ENCODE results near the gene NFATC2.
"Not testable (repeated sequence)": the region's sequence is repeated elsewhere in the genome, so short reads cannot be mapped to it uniquely, and the experiment has no call there.

Gene NFATC2

DNA sequence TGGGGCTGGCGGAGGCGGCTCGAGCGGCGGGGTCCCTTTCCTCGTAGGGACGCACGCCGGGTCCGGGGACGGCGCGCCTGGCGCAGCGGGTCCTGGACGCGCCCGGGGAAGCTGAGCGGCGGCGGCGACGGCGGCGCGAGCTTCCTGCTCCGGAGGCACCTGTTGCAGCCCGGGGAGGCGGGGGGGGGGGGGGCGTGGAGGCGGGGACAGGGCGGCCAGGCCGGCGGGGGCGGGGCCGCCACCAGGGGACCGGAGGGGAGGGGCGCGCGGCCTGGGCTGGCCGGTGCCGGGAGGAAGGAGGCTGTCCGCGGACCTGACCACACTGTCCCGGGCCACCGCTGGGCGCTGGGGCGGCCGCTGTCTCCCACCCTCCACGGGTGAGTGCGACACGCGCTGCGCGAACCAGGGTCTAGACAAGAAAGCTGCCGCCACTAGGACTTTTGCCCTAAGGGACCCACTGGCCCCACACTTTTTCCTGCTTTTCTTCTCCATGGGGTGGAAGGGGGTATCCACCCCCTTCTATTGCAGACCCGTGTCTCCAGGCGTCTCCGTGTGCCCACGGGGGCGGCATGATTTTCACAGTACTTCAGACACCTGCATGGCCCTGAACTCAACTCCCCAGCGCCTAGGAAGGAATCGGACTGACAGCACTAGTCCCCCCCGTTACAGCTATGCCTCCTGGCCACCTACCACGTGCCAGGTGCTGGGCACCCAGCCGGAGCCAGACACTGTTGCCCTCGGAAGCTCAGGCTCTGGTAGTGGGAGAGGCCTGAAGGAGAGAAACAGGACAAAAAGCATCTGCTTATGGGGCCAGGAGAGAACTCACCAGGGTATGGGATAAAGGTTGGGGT, at the start of gene NFATC2:
TSS of gene NFATC2 (minus strand) at position 149 of the 851 bp plus-strand sequence. CDS start 220 bp downstream, outside the sequence.
- no peak for DNase-seq

DNA sequence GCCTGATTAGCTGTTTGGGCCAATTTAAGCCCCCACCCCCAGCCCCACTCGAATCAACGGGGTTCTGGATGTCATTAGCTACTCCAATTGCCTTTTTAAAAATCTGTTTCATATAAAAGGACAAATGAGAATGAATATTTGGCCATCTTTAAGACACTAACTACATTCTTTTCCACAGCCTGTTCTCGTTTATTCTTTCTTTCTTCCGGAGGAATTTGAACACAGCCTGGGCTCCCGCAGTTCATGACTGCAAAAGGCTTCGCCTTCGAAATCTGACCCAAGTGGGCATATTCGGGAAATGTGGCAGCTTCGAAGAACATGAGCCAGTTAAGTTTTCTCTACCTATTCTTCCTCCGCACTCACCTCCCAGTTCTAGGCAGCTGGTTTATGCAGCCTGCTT, 49.4 kb upstream of the NFATC2 start:
- no peak for DNase-seq

DNA sequence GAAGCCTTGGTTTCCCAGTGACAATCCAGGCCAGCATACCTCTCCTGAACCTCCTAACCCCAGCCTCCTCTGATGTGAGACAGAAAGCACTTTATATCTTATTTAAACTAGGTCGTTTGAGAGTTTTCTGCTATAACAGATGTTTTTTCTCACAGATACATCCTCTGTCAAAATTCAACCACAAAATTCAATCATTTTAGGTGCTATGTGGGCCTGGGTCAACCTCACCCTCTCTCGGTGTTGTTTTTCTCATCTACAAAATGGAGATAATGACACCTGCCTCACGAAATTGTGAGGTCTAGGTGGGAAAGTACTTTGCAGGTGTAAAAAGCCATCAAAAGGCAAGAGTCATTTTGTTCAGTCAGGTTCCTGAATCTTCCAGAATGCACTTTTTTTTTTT, 46.2 kb upstream of the NFATC2 start:
- no peak for DNase-seq

DNA sequence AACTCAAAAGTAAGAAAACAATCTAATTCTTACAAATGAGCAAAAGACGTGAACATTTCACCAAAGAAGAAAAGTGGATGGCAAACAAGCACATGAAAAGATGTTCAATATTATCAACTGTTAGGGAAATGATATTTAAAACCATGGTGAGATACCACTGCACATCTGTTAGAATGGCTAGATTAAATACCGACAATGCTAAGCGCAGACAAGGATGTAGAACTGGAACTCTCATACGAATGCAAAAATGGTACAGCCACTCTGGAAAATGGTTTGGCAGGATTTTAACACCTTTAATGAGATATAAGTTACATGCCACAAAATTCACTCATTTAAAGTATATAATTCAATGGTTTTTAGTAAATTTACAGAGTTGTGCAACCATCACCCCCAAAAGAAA, 44.6 kb upstream of the NFATC2 start:
- no peak for DNase-seq

DNA sequence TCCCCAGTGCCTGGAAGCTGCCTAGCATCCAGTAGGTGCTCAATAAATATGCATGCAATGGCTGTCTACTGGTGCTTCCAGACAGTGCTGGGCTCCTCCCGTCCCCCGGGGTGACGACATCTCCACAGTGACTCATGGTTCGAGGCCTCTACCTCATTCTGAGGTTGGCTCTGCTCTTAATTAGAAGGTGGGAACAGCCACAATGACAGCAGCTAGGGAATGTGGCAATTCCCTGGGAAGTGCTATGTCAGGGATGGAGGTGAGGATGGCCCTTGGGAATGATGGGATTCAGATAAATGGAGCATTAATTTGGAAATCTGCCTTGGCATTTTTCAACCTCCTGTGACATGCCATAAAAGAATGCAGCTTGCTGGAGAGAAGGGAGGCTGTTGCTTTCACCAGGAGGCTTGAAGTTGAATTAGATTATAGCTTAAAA, 43.5 kb upstream of the NFATC2 start:
- DNase-seq = no peak

DNA sequence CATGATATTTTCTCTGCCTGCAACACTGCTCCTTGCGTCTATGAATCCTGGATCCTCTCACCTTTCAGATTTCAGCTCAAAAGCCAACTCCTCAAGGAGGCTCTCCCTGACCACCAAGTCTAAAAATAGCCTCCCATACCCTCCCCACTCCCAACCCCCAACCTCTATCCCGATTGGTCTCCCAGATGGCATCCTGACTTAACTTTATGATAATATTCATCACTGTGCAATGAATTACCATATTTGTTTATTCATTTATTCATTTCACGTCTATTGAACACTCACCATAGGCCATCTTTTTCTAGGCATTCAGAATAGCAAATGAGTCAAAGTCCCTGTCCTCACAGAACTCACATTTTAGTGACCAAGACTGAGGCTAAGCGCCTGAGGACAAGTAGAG, 42.6 kb upstream of the NFATC2 start:
- DNase-seq = no peak

DNA sequence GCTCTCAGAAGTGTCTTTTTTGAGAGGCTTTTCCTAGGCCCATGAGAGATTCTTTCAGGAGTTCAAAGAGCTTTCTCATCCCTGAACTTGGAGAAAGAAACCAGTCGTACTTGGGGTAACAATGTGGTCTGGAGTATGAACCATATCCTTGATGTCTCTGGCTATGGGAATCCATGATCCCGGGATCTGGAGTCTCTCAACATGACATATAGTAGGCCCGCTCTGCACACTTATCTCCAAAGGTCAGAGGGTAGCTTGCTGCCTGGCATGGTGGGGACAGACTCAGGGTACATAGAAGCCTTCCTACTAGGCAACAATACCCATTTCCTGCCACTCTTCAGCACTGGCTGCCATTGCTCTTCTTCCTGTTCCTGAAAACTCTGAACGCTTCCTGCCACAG, 42.2 kb upstream of the NFATC2 start:
- DNase-seq = no peak

DNA sequence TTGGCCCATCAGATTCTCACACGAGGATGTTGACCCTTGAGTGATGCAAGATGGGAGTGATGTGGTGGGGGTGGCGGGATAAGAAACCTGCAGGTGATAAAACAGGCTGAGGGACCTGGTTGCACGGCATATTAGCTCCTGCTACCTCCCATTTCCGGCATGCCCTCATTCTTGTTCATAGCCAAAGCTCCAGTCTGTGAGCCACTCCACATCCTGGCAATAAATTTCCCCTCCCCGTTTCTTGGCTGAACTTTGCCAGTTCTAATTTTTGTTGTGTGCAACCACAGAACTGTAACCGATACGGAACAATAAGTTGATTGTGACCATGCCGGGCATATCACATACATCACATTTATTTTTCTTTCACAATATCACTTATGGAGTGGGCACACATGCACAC, 41.6 kb upstream of the NFATC2 start:
- no peak for DNase-seq

DNA sequence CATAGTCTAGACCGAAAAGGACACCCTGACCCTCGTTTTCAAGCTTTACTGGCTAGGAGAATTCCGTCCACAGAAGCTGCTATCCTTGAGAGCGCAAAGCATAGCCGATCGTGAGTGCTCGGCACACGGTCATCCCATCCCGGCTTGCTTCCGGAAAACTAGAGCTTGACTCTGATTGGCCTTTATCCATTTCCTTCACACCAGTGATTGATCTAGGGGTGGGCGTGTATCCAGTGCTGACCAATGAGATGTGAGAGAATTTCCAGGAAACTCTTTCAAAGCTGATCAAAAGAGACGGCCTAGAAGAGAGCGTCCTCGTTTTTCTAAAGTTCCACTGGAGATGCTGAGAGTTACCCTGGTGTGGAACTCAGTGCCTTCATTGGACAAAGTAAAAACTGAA, 41.0 kb upstream of the NFATC2 start:
- no peak for DNase-seq

DNA sequence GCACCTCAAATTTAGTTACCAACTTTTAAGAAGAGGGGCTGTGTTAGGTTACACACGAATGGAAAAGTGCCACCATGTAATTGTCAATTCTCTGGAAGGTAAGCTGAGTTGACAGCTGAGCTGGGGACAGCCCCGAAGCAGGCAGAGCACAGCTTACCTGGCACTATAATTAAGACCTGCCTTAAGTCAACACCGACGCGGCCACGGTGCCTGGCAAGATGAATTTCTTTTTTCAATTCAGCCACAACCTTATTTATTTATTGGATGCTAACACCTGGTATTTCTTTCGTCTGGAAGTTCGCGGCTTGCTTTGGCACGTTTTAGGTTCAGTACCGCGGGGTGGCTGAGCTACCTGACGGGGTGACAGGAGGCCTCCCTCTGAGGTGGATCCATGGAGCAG, 40.6 kb upstream of the NFATC2 start:
- DNase-seq = no peak

DNA sequence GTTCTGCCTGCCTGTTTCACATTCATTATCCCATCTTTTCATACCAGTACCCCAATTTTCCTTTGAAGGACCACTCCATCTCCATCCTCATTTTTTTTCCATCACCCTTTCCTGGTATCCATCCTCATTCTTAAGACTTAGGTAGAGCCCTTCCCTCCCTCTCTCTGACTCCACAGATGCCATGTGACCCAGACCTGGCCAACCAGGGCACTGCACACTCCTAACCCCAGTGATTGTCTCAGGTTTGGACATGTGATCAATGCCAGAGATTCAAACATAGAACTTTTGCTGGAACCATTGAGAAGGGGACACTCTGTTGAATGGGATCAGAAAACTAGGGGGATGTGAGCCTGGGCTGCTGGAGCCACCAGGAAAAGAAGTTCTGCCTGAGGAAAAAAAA, 39.1 kb upstream of the NFATC2 start:
- DNase-seq = no peak

DNA sequence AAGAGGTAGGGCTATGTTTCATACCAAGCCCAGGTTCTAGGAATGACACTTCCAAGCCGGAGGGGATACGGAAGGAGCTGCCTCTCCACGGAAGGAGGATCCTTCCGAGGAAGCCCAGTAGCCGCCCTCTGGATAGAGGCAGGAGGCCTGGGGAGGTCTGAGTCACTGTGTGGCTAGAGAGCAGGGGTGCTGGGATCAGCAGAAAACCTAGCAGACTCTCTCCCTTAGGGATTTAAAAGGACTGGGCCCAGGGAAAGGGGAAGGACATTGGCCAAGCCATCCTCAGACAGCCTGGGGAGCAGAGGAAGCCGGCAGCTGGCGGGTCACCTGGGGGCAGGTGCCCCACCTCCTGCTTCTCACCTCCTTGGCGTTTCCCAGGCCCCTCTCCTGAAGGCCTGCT, 36.6 kb upstream of the NFATC2 start:
- DNase-seq = no peak

DNA sequence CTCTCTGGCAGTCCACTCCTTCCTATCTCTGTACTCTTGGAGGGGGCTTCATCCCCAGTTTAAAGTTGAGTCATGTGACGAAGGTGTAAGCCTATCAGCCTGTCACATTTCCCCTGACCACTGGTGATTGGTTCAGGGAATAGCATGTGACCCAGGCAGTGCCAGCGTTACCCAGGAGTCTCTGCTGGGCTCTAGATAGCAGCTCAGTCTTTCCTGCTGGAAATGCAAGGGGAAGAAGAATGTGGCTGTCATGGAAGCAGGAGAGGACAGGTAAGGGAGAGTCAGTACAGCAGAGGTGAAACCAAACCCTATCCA, 35.6 kb upstream of the NFATC2 start:
- no peak for DNase-seq

DNA sequence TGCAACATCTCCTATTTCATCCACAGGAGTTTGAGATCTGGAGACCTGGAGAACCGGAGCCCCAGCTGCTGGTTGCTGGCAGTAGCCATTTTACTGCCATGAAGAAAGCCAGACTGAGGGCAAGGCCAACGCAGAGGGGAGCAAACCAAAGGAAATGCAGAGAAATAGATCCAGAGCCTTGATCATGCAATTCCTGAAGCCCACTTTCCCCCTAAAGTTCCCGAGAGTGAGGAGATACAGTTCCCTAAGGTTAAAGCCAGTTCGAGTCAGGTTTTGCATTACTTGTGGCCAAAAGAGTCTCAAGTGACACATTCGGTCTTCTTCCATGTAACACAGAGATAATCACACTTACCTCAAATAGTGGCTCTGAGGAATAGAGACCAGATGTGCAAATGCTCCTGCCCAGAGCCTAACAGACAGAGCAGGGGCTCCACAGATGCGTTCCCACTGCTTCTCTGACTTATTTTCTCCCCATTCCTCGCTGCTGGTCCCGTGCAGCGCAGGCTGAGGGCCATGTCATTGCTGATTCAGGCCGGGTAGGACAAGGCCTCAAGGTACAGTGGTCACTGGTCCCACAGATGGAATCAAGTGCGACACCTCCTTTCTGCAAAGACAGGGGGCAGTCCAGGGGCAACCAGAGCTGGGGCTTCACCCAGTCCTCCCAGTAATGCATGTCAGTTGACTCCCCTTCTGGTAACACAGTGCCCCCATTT, 35.1 kb upstream of the NFATC2 start:
- DNase-seq = no peak

DNA sequence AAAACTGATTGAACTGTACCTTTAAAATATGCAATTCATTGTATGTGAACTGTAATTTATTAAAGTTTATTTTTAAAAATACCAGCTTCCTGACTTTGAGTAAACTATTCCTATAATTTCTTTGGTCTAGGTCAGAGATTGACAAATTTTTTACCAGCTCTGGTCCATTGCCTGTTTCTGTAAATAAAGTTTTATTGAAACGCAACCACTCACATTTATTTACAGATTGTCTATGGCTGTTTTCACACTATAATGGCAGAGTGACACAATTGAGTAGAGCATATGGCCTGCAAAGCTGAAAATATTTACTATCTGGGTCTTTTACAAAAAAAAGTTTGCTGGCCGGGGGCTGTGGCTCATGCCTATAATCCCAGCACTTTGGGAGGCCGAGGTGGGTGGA, 33.0 kb upstream of the NFATC2 start:
- DNase-seq = no peak

DNA sequence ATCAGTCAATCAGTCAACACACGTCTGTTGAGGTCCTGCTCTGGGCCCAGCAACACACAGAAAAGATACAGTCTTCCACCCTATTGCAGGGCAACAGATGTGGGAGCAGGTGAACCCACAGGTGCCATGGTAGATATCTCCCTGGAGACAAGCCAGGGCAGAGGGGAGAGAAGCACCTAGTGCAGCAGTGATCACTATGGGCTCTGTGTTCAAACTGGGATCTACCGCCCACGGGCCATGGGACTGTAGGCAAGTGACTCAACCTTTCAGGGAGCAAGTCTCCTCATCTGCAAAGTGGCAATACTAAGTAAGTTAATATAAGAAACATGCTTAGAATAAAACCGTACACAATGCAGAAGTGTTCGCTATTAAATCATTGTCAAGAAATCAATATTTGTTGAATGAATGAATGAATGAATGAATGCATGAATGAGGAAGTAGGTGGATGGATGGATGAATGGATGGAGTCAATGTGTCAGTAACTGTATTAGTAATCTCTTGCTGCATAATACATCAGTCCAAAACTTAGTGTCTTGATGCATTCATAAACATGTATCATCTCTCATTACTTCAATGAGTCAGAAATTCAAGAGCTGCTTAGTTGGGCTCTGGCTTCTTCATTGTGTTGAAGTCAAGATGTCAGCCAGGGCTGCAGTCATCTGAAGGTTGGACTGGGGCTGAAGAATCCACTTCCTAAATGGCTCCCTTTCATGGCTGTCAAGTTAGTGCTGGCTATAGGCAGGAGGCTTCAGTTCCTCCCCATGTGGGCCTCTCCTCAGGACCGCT, 31.9 kb upstream of the NFATC2 start:
- DNase-seq = no peak

DNA sequence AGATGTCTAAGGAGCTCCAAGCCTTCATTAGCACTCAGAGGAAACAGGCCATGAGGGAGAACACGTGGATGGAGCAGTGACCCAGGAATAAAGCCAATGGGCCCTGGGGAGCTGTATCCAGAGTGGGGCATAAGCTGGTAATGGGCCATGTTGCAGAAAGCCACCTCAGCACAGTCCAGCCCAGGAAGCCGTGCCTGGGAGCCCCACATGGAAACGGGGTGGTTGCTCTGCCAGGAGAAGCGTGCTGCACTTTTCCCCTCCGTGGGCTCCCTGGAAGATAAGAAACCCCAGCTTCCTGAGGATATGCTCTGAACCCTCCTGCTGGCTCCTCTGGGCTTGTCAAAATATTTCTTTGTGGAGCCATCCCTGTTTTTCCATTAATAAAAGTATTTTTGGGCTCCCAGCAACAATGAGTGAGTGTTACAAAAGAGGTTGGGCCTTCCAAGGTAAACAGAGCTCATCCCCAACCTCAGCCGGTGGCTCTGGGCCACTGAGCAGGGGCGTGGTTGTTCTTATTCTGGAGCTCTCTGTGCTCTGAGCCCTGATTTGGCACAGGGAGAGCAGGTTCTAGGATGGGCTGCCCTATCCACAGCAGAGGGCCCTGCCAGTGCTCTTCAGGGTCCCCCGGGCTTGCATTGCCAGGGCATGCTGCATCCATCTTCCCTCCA, 31.2 kb upstream of the NFATC2 start:
- no peak for DNase-seq

DNA sequence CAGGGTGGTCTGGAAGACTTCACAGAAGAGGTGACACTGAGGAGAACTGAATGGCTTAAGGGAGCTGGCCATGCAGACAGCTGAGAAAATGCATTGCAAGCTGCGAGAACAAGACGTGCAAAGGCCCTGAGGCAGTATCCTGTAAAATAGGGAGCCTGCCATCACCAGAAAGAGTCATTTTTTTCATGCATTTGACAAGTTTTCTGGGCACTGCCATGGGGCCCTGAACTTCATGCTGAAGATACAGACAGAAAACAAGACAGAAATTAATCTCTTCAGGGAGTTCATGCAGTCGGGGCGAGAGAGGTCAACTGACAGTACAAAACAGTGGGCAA, 28.9 kb upstream of the NFATC2 start:
- no peak for DNase-seq

DNA sequence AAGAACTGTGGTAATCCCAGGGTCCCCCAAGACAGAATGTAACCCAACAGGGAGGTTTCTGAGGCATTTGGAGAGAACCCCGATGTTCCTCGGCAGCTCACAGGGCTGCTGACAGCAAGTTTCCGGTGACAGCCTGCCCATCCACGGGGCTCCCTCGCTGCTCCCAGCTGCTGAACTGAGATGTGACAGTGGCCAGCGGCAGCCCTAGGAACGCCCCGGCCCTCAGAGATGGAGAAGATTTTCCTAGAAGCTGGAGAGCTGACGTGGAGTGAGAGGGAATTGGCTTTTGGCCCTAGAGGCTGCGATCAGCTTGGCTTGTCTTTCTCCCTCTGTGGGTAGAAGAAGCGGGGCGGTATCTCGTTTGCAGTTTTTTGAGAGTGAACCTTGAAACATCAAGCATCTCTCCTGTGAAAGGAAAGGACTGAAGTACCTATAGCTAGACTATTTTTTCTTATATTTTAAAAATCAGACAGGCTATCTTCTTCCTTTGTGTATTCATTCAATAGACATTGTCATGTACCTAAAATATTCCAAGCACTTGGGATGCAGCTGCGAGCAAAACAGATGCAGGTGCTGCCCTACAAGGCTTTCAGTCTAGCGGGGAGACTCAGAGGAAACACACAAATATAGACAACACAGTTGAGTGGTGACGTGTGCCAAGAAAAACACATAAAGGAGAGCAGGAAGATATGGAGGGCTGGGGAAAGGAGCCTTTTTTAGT, 28.4 kb upstream of the NFATC2 start:
- DNase-seq = no peak

DNA sequence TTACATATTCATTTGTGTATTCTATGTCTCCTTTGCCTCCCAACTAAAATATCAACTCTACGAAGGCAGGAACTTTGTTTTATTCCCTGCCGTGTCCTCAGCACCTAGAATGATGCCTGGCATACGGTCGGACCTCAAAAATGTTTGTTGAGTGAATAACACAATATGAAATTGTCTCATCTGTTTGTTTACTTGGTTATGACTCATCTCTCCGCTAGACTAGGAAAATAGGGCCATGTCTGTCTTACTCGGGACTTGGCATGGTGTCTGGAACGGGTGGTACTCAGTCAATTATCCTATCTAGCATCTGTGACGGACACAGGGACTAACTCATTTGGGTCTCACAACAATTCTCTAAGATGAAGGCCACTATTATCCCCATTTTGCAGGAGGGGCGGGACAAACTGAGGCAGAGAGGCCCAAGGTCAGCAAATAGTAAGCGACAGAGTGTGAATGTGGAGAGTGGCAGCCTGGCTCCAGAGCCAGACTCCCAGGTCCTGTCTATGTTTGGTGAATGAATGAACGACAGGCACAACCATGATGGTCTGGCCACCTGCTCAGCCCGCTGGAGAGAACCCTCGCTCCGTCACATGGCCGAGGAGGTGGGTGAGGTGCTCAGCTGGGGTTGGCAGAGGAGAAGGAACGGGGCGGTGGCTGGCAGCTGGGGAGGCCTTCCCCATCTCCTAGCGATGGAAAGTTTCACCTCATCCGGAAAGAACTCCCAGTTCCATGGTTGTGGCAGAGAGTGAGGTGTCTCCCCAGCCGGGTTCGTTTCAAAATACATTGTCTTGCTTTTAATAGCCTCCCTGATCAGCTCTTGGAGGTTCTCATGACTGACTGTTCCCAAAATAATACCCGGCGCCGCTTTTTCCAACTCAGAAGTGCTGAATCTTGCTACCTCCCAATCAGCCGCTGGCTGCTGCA, 27.6 kb upstream of the NFATC2 start:
- DNase-seq = no peak

DNA sequence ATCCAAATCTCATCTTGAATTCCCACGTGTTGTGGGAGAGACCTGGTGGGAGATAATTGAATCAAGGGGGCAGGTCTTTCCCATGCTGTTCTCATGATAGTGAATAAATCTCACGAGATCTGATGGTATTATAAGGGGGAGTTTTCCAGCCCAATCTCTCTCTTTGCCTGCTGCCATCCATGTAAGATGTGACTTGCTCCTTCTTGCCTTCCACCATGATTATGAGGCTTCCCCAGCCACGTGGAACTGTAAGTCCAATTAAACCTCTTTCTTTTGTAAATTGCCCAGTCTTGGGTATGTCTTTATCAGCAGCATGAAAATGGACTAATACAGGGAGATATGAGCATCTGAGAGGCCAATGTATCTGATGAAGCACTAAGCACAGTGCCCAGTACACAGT, 26.0 kb upstream of the NFATC2 start:
- not testable (repeated sequence) for DNase-seq

DNA sequence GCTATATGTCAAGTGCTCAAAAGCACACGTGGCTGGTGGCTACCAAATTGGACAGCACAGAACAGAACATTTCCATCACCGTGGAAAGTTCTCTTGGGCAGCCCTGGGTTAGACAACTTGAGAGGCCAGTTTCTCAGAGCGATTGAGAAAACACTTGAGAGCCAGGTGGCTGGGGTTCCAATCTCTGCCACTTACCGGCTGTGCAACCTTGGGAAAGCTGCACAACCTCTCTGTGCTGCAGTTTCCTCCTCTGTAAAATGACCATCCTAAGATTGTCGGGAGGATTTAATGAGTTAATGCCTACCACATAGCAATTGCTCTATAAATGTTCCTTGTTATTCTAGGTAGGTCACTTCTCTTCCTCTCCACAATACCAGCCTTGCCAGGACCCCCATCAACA, 25.1 kb upstream of the NFATC2 start:
- no peak for DNase-seq

All from NCI-H524 treated with DMSO at 0.1 percent for 48 hours (cell line).